HG03097 (cell line): ENCODE measurements around the gene MAP1LC3A.
"Not testable (repeated sequence)": the region's sequence is repeated elsewhere in the genome, so short reads cannot be mapped to it uniquely, and the experiment has no call there.

Experiments
- ATAC-seq: cut with Tn5 transposase; IDR thresholded peaks from one replicate; pipeline ENCODE4 v1.9.1; 2021; ENCODE audit not compliant: unreplicated experiment, low FRiP score

Gene MAP1LC3A

GRCh38 chr20:34558320-34559218, at the start of gene MAP1LC3A:
Gene MAP1LC3A, plus strand, starts transcription at chr20:34558718. Its CDS starts 151 bp downstream, at chr20:34558869.
- ATAC-seq, result no peak

- ATAC-seq, result no peak
Observed at GRCh38 chr20:34510575-34510974, 47.9 kb upstream of the MAP1LC3A start.

GRCh38 chr20:34511891-34512265, 46.6 kb upstream of the MAP1LC3A start:
- no peak for ATAC-seq

- ATAC-seq, result no peak
Observed at GRCh38 chr20:34512266-34512954, 46.1 kb upstream of the MAP1LC3A start.

DNA sequence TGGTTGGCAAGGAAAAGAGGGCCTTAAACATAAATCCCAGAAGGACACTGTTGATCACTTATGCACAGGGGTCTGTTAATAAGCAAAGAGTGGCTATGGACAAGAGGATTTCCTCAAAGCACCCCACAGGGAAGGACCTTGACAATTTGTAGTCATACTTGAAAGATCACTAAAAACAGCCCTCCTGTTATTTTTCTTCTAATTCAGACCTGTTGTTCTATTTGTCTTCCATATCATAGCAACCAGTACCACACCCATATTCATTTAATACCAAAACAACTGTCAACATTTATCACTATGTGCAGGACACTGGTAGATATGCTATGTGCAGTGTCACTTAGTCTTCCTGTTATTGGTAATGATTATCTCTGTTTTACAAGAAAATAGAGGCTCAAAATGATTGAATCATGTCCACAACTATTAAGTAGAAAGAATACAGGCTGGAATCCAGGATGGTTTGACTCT, 45.5 kb upstream of the MAP1LC3A start:
- ATAC-seq, result no peak

DNA sequence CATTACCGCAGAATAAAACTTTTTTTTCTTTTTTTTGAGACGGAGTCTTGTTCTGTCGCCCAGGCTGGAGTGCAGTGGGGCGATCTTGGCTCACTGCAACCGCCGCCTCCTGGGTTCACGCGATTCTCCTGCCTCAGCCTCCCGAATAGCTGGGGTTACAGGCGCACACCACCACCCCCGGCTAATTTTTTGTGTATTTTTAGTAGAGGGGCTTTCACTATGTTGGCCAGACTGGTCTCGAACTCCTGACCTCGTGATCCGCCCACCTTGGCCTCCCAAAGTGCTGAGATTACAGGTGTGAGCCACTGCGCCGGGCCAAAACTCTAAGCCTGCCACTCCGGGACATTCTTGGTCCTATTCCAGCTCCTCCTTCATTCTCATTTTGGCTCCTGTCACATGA, 44.5 kb upstream of the MAP1LC3A start:
- ATAC-seq, result not testable (repeated sequence)

DNA sequence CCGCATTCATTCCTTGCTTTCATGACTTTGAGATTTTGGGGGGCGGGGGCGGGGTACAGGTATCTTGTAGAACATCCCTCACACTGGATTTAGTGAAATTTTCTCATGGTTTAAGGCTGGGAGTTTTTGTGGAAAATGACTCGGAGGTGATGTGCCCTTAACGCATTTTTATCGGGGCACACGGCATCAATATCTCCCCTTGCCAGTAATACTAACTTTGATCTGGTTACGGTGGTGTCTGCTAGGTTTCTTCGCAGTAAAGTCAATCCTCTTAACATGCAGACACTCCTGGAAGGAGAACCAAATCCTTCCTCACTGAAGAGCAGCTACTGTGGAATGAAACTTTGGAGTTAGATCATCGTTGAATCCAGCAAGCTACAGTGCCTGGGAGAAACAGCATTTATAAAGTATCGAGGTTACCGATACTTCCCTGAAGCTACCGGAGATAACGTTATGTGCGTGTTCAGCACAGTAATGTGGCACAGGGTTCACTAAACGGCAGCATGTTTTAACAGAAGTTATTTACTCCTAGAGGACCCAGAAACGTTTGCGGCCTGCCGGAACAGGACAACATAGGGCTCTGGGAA, 43.5 kb upstream of the MAP1LC3A start:
- ATAC-seq, result no peak

GRCh38 chr20:34515484-34516246, 42.9 kb upstream of the MAP1LC3A start:
- ATAC-seq, result peak; percentile 36

- ATAC-seq, result peak; percentile 59
Observed at GRCh38 chr20:34516247-34517113, 42.0 kb upstream of the MAP1LC3A start, which contains the start of gene DYNLRB1. Gene DYNLRB1, plus strand, starts transcription at chr20:34516422. Its CDS starts 37 bp downstream, at chr20:34516459.

DNA sequence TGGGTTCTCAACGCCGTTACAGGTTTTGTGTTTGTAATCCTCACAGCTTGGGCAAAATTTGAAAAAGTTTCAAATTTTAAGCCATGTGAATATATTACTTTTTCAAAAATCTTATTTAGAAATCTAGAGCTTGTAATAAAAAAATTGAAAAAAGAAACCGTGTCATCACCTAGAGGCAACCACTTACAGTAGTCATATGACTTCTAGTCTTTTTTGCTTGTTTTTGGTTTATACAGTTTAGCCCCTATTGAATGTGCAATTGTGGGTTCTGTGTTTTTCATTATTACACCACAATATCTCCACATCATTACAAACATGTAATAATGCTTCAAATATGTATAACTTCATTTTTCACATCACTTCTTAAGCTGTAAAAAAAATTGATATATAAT, 41.4 kb upstream of the MAP1LC3A start:
- ATAC-seq, result no peak

GRCh38 chr20:34518863-34519262, 39.7 kb upstream of the MAP1LC3A start:
- ATAC-seq, result not testable (repeated sequence)

DNA sequence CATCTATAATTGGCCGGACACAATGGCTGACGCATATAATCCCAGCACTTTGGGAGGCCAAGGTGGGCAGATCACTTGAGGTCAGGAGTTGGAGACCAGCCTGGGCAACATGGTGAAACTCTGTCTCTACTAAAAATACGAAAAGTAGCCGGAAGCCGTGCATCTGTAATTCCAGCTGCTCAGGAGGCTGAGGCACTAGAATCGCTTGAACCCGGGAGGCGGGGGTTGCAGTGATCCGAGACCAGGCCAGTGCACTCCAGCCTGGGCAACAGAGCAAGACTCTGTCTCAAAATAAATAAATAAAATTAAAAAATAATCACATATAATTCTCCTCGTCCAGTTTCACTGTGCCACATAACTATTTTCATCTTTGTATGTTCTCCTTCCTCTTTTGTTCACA, 38.7 kb upstream of the MAP1LC3A start:
- ATAC-seq, result not testable (repeated sequence)

- no peak for ATAC-seq
Observed at GRCh38 chr20:34522969-34523871, 35.3 kb upstream of the MAP1LC3A start.

DNA sequence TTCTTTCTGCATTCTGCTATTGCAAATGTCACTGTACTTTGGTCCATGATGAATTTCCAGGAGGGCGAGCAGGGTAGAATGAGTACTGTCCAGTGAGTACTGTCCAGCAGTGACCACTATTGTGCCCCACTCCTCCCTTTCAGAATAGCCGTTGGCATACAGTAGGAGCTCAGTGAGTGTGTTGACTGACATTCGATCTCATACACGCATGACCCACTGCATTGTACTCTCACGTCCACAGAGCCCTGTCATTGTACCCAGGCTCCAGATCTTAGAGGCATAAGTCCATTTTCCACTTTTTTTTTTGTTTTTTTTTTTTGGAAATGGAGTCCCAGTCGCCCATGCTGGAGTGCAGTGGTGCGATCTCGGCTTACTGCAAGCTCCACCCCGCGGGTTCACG, 34.1 kb upstream of the MAP1LC3A start:
- ATAC-seq, result no peak

DNA sequence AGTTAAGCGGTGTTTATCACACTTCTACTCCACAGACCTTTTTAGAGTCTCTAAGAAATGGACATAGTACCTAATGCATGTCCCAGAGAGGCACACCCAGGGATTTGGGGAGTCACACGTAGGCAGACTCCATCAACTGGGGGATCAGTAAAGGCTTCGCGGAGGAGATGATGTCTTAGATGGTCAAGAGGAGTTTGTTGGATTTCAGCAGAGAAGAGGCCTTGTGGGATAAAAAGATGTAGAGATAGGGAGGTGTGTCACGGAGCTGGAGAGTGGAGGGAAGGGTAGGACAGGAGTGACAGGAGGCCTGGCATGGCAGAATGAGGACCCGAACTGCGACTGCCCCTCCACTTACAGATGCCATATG, 33.2 kb upstream of the MAP1LC3A start:
- ATAC-seq, result no peak

DNA sequence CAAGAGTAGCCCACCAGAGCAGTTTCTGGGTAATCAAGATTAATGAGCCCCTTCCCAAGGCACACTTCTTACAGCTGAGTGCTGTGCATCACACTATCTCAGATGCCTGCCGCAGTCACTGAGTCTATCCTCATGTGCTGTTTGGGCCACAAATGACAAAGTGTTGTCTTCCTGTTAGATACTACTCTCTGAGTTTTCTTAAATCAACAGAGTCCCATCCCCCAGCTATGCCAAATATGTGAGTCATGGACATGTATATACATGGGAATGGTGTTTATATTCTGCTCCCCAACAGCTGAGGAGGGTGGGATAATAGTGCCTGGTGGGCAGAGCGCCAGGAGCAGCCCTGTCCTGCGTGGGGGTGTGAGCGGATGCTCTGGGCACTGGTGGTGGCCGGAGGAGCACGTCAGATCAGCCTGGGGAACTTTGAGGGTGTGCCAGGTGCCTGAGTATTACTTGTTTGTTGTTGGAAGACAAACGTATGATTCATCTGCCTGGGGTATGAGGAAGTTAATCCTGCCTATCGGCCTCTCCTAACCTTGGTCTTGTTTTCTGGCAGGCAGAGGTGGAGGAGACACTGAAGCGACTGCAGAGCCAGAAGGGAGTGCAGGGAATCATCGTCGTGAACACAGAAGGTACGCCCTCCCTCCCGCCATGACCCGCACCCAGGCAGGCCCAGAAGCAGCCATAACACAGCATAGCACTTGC, 32.7 kb upstream of the MAP1LC3A start:
- ATAC-seq, result no peak

DNA sequence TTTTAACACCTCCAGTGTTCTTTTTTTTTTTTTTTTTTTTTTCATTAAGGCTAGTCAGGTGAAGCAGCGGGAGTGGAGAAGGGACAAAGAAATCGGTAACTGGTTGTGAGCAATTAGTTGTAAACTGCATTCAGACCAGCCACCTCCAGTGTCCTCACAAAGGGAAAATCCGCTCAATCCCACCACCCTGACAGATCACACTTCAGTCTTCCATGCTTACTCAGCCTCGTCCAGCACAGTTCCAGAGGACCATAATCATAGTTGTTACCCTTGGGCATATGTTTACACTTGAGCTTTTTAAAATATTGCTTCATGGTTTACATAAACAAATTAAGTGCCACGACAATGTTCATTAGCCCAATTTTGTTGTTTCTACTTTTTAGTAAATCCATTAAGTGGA, 32.1 kb upstream of the MAP1LC3A start:
- no peak for ATAC-seq

GRCh38 chr20:34527016-34527415, 31.5 kb upstream of the MAP1LC3A start:
- no peak for ATAC-seq
